ENCODE measurements around the gene USP1.

- TF ChIP-seq, protein P1, sequence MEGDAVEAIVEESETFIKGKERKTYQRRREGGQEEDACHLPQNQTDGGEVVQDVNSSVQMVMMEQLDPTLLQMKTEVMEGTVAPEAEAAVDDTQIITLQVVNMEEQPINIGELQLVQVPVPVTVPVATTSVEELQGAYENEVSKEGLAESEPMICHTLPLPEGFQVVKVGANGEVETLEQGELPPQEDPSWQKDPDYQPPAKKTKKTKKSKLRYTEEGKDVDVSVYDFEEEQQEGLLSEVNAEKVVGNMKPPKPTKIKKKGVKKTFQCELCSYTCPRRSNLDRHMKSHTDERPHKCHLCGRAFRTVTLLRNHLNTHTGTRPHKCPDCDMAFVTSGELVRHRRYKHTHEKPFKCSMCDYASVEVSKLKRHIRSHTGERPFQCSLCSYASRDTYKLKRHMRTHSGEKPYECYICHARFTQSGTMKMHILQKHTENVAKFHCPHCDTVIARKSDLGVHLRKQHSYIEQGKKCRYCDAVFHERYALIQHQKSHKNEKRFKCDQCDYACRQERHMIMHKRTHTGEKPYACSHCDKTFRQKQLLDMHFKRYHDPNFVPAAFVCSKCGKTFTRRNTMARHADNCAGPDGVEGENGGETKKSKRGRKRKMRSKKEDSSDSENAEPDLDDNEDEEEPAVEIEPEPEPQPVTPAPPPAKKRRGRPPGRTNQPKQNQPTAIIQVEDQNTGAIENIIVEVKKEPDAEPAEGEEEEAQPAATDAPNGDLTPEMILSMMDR (IDR thresholded peaks at IDR 0.05): no peak
- no peak for TF ChIP-seq POLR2A (IDR thresholded peaks at IDR 0.05)
These were observed 19.4 kb upstream of the USP1 start for GRCh38 chr1:62417351-62417999.
